Vagina (tissue), 2 donors: ENCODE data around the gene ARGLU1.

ENCODE experiments used
- POLR2AphosphoS5 ChIP-seq, 2 donors: sonication (generic); formaldehyde crosslinking; IDR thresholded peaks; one replicate each; pipeline ENCODE4 v1.9.0; 2017; ENCODE audit warnings: antibody characterized with exemption in 2 of 2, mild to moderate bottlenecking in 2 of 2, low read depth in 1 of 2; ENCODE audit not compliant: insufficient read depth in 1 of 2
- TF ChIP-seq, protein P1 (sequence below), 3 experiments: fragments of 450-650 bp in 2 of 3; fragments of 200-600 bp in 1 of 3; sonication (generic) in 1 of 3; IDR thresholded peaks; one replicate each; pipeline ENCODE4 v1.5.1; 2017 to 2019; ENCODE audit warnings: antibody characterized with exemption in 3 of 3, mild to moderate bottlenecking in 2 of 3, moderate library complexity in 2 of 3

DNA sequence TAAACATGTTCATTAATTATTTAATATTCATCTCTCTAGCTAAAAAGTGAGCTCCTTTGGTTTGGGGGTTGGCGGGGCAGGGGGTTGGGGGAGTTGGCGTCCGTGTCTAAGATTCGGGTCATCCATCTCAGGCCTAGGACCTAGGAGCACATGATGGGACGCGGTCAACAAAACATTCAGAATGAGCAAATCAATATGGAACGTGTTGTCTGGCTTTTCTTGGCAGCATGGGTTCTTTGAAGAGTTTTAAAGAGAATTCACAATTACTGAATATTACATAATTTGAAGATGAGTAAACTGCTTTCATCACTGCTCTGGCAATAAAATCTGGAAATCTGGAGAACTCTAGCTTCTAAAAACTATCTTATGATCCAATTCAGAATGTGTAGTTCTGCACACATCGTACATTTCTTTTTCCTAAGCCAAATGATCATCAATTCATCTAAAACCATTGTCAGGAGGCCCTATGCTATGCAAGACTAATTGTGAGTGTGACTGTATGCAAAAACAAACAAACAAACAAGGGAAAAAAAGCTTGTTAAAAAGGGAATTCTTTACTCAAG lies 5.4 kb upstream of the ARGLU1 start:
- TF ChIP-seq POLR2AphosphoS5 (IDR thresholded peaks at IDR 0.05; ENCODE audit: insufficient read depth in 1 of 2, low read depth in 1 of 2) = peak in 1 of 2 donors; percentile 39
- TF ChIP-seq, protein P1, sequence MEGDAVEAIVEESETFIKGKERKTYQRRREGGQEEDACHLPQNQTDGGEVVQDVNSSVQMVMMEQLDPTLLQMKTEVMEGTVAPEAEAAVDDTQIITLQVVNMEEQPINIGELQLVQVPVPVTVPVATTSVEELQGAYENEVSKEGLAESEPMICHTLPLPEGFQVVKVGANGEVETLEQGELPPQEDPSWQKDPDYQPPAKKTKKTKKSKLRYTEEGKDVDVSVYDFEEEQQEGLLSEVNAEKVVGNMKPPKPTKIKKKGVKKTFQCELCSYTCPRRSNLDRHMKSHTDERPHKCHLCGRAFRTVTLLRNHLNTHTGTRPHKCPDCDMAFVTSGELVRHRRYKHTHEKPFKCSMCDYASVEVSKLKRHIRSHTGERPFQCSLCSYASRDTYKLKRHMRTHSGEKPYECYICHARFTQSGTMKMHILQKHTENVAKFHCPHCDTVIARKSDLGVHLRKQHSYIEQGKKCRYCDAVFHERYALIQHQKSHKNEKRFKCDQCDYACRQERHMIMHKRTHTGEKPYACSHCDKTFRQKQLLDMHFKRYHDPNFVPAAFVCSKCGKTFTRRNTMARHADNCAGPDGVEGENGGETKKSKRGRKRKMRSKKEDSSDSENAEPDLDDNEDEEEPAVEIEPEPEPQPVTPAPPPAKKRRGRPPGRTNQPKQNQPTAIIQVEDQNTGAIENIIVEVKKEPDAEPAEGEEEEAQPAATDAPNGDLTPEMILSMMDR (IDR thresholded peaks at IDR 0.05) = no peak
